B cell (primary cell): ENCODE measurements around the gene TRPV5. TPM values are rescaled to one million over a fixed set of nuclear protein-coding genes. Genes with fewer than 3 reads are reported as not detected.

Source experiments
- ATAC-seq: fragments of 200-7000 bp; cut with Tn5 transposase; one replicate; pipeline ENCODE4 v1.10.0; 2021; ENCODE audit warnings: low read depth, mild to moderate bottlenecking, moderate number of reproducible peaks, moderate library complexity
- CTCF ChIA-PET: fragments of 350-600 bp; sonication (Branson Sonifier 250); formaldehyde crosslinking; loops from one replicate; lab custom pipeline; 2021; ENCODE audit warnings: antibody characterized with exemption, inconsistent platforms; lab: Charles Lee
- POLR2A ChIA-PET: fragments of 350-600 bp; sonication (Branson Sonifier 250); formaldehyde crosslinking; loops from one replicate; lab custom pipeline; 2021; ENCODE audit warnings: antibody characterized with exemption; lab: Charles Lee
- DNase-seq: peaks from one replicate; pipeline ENCODE4 v3.0.0; 2013
- H2AFZ ChIP-seq: 2 replicates; pipeline ENCODE4 v1.6.1; 2012; ENCODE audit warnings: mild to moderate bottlenecking, low read depth, low read length; ENCODE audit not compliant: insufficient read depth, poor library complexity, severe bottlenecking
- H3K27ac ChIP-seq, 2 donors: 1 replicate in 1 of 2; 2 replicates in 1 of 2; pipeline ENCODE4 v1.5.1; 2012 to 2013; ENCODE audit warnings: low read length in 2 of 2, mild to moderate bottlenecking in 2 of 2, moderate library complexity in 1 of 2
- H3K27me3 ChIP-seq, 4 experiments: fragments of 200-600 bp in 1 of 4; sonication (generic) in 1 of 4; replicated peaks in 1 of 4; 1 replicate in 2 of 4; 2 replicates in 2 of 4; pipeline versions ENCODE4 v1.6.1 to v1.7.0; 2013 to 2016; ENCODE audit warnings: low read length in 3 of 4, mild to moderate bottlenecking in 2 of 4, mixed read lengths in 1 of 4, moderate library complexity in 1 of 4; ENCODE audit not compliant: insufficient read depth in 4 of 4, control insufficient read depth in 3 of 4; ENCODE audit errors: control extremely low read depth in 1 of 4
- H3K36me3 ChIP-seq, 2 experiments: replicated peaks in 1 of 2; 1 replicate in 1 of 2; 2 replicates in 1 of 2; pipeline versions ENCODE4 v1.6.1 to v1.7.1; 2013; ENCODE audit warnings: low read length in 1 of 2; ENCODE audit not compliant: insufficient read depth in 2 of 2, control insufficient read depth in 1 of 2; ENCODE audit errors: control extremely low read depth in 1 of 2, extremely low read depth in 1 of 2
- H3K4me1 ChIP-seq, 2 donors: fragments of 200-600 bp in 1 of 2; sonication (generic) in 1 of 2; 1 replicate in 1 of 2; 2 replicates in 1 of 2; pipeline versions ENCODE4 v1.5.1 to v1.6.1; 2013 to 2017; ENCODE audit warnings: low read length in 2 of 2; ENCODE audit not compliant: control insufficient read depth in 2 of 2, insufficient read depth in 2 of 2
- H3K4me2 ChIP-seq: replicated peaks from 2 replicates; pipeline ENCODE3; 2012; ENCODE audit warnings: mild to moderate bottlenecking, low read depth, low read length; ENCODE audit not compliant: poor library complexity, severe bottlenecking
- H3K4me3 ChIP-seq, 5 experiments: fragments of 200-600 bp in 1 of 5; sonication (generic) in 1 of 5; 1 replicate in 3 of 5; 2 replicates in 2 of 5; pipeline versions ENCODE4 v1.5.1 to v1.7.0; 2011 to 2016; ENCODE audit warnings: low read length in 4 of 5, mild to moderate bottlenecking in 4 of 5, low read depth in 2 of 5, control low read depth in 1 of 5, moderate library complexity in 1 of 5; ENCODE audit not compliant: insufficient read depth in 1 of 5; ENCODE audit errors: control extremely low read depth in 1 of 5, extremely low read depth in 1 of 5
- H3K79me2 ChIP-seq: fragments of 200-600 bp; sonication (generic); one replicate; pipeline ENCODE4 v1.6.0; 2016; ENCODE audit warnings: low read length; ENCODE audit not compliant: control insufficient read depth, insufficient read depth
- H3K9ac ChIP-seq: fragments of 200-600 bp; sonication (generic); 2 replicates; pipeline ENCODE4 v1.6.1; 2017; ENCODE audit warnings: mild to moderate bottlenecking, low read length, moderate library complexity
- H3K9me3 ChIP-seq, 3 donors: one replicate each; pipeline versions ENCODE4 v1.6.1 to v1.7.1; 2013; ENCODE audit warnings: low read length in 2 of 3; ENCODE audit not compliant: control insufficient read depth in 2 of 3, insufficient read depth in 1 of 3; ENCODE audit errors: control extremely low read depth in 1 of 3
- H4K20me1 ChIP-seq: 2 replicates; pipeline ENCODE4 v1.6.0; 2012; ENCODE audit warnings: mild to moderate bottlenecking, low read length; ENCODE audit not compliant: insufficient read depth, control insufficient read depth, poor library complexity, severe bottlenecking
- H3K27ac Mint-ChIP-seq: one replicate; pipeline ENCODE4 v1.8.0; 2021; ENCODE audit warnings: mixed read lengths
- H3K27me3 Mint-ChIP-seq: one replicate; pipeline ENCODE4 v1.8.0; 2021; ENCODE audit warnings: mixed read lengths
- H3K4me1 Mint-ChIP-seq: one replicate; pipeline ENCODE4 v1.8.0; 2021; ENCODE audit warnings: mixed read lengths
- H3K4me3 Mint-ChIP-seq: one replicate; pipeline ENCODE4 v1.8.0; 2021; ENCODE audit warnings: mixed read lengths
- H3K9me3 Mint-ChIP-seq: one replicate; pipeline ENCODE4 v1.8.0; 2022; ENCODE audit warnings: mixed read lengths; ENCODE audit not compliant: insufficient read depth
- CTCF ChIP-seq: fragments of 200-600 bp; IDR thresholded peaks from one replicate; pipeline ENCODE4 v1.8.0; 2022; ENCODE audit warnings: antibody characterized with exemption, mild to moderate bottlenecking
- EZH2 ChIP-seq: IDR thresholded peaks from 2 replicates; pipeline ENCODE4 v1.6.1; 2012; ENCODE audit warnings: borderline replicate concordance, low read depth, mild to moderate bottlenecking, moderate library complexity, low read length; ENCODE audit not compliant: insufficient read depth, poor library complexity, severe bottlenecking
- WGBS: methylation state at CpG from one replicate; pipeline ENCODE4 v1.1.5; 2013; ENCODE audit warnings: missing lambda C conversion rate; ENCODE audit not compliant: insufficient coverage; 5-methylcytosine and 5-hydroxymethylcytosine counted together
- intact Hi-C: fragments of 100-400 bp; cut with micrococcal nuclease; formaldehyde crosslinking; loops from one replicate; pipeline ENCODE4 v1.10.0; 2022
- polyA plus RNA-seq: library from polyadenylated mRNA; depleted of rRNA; stranded (reverse); fragments of >200 nt; gene quantifications from 2 replicates; pipeline ENCODE4 v1.2.3, GENCODE V29; 2012
- total RNA-seq, 2 donors: library from RNA; stranded (reverse); fragments of 120-200 nt in 1 of 2; gene quantifications; 1 replicate in 1 of 2; 2 replicates in 1 of 2; pipeline versions ENCODE4 v1.2.3 to v1.2.4, GENCODE V29; 2013 to 2022

TRPV5 gene
- total and polyA plus RNA-seq, 2 donors (not counting 1 experiment from before 2014, with no cell fraction given): 0.03 TPM; not detected in 1

DNA sequence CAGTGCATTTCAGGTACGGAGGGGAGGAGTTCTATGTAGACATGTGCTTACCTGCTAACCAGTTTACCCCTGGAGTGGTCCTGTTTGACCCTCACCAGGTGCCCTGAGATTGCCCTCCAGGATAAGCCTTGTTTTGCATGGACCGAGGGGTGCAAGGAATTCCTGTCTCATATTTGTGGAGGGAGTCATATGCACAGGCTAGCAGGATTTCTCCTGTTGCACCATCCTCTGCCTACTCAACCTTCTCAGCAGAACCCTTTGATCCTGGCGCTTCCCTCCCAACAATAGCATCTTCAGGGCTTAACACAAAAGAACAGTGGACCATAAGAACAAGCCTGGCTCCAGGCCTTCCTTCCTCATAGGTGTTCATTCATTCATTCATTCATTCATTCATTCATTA is 55.2 kb downstream of the TRPV5 start:
- POLR2A ChIA-PET: no interaction called here
- Histone ChIP-seq H3K36me3 (no peaks in the 10 kb centered on the region), H4K20me1 (no peaks in the 10 kb centered on the region), H3K9me3 (peaks cover 0 to 15% (median 0%) of the 10 kb centered on the region in 3 donors), H3K4me1 (no peaks in the 10 kb centered on the region), H3K4me2 (no peak overlapping the region), H2AFZ (no peak overlapping the region), H3K4me3 (no peak overlapping the region), H3K27me3 (peaks cover 0 to 5% (median 1%) of the 10 kb centered on the region in 4 experiments), H3K9ac (no peak overlapping the region), H3K27ac (no peak overlapping the region), H3K79me2 (no peaks in the 10 kb centered on the region)
- CTCF ChIA-PET: interaction anchor here (1.6 to 4.6 kb wide), 4 partner anchors 17 to 247 kb away, joined by 3 to 18 read pairs (median 12); no protein-coding TSS in a partner anchor
- intact Hi-C loops: no loop called here
- DNase-seq: no peak
- peaks cover 17% of the 10 kb centered on the region for H3K27me3 Mint-ChIP-seq
- H3K27ac Mint-ChIP-seq: no peak overlapping the region
- ATAC-seq: no peak
- no peak overlapping the region for H3K4me3 Mint-ChIP-seq
- 96% methylated on average over 2 of the region's 3 CpGs for WGBS
- H3K4me1 Mint-ChIP-seq: no peaks in the 10 kb centered on the region
- no peaks in the 10 kb centered on the region for H3K9me3 Mint-ChIP-seq
- no peak for TF ChIP-seq CTCF
- no peak for TF ChIP-seq EZH2

DNA sequence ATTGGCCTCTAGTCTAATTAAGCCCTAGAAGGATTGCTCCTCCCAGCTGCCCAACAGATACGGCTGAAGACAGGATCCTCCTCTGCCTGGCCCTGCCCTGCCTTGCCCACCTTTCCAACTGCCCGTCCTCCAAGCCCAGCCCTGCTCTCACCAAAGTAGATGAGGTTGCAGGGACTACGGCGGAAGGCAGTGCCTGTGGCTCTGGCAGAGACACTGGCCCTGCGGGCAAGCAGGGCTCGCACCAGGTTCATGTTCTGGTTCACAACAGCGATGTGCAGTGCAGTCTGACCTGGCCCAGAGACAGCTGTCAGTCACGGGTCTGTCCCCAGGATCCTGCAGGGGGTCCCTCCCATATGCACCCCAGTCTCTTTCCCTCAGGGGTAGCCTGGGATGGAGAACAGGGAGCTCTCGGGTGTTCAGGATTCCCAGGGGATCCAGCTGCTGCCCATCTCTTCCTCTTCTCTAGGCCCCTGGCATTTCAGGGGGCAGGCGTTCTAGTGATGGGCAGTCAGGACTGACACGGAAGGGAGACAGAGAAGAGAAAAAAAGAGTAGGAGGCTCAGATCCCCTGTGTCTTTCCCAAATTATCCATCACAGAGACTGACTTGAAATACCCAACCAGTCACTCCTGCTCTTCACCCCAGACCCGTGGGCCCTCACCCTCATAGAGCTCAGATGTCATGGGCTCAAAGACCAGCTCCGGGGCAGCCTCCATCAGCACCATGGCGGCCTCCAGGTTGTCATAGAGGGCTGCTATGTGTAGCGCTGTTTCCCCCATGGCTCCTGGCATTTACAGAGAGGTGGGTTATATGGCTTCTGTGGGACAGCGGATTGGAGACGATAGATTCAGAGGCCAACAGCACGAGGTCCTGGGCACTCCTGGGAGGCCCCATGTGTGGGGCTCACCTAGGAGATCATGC is 56.3 kb downstream of the TRPV5 start:
- H3K9me3 Mint-ChIP-seq: no peaks in the 10 kb centered on the region
- CTCF ChIA-PET: interaction anchor here (0.6 to 1.1 kb wide), 3 partner anchors 23 to 245 kb away, joined by 3 to 4 read pairs (median 4); partner anchors contain the start of gene EPHB6

More for the DNA sequence above, 56.3 kb downstream of the TRPV5 start:
- no peak overlapping the region for H3K4me3 Mint-ChIP-seq
- Histone ChIP-seq H3K36me3 (peaks cover 0 to 3% of the 10 kb centered on the region in 2 experiments), H4K20me1 (no peaks in the 10 kb centered on the region), H3K4me3 (no peak overlapping the region), H3K9ac (no peak overlapping the region), H3K9me3 (peaks cover 0 to 15% (median 0%) of the 10 kb centered on the region in 3 donors), H3K27me3 (peaks cover 0 to 5% (median 0%) of the 10 kb centered on the region in 4 experiments), H3K27ac (no peak overlapping the region), H3K4me2 (no peak overlapping the region), H2AFZ (no peak overlapping the region), H3K4me1 (no peaks in the 10 kb centered on the region), H3K79me2 (no peaks in the 10 kb centered on the region)
- peaks cover 13% of the 10 kb centered on the region for H3K27me3 Mint-ChIP-seq
- DNase-seq: no peak
- intact Hi-C loops: no loop called here
- ATAC-seq: no peak
- TF ChIP-seq CTCF: no peak
- TF ChIP-seq EZH2: no peak
- POLR2A ChIA-PET: no interaction called here
- H3K27ac Mint-ChIP-seq: no peak overlapping the region
- WGBS: 86% methylated on average over 15 of the region's 18 CpGs
- H3K4me1 Mint-ChIP-seq: no peaks in the 10 kb centered on the region
